GM12801 (cell line): ENCODE results near the gene PTTG1IP.

Experiments used
- CTCF ChIP-seq: IDR thresholded peaks from one replicate; pipeline ENCODE4 v1.5.1; 2011; ENCODE audit warnings: control low read depth; ENCODE audit not compliant: insufficient read length; ENCODE audit errors: extremely low read depth

The PTTG1IP gene

DNA sequence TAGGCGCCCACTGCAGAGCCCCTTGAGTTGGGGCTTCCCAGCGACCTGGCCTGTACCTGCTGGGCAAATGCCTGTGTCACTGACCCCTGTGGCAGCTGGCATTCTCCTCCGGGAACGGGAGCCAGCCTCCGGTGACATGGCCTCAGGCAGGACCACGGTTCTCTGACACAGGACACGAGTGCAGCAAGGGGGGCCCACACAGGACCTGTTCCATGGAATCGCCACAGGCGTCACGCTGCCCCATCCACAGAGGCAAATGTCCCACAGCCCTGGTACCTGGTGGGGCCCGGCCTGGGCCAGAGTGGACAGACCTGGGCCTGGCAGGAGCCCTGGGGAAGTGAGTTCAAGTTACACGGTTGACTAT lies 44.6 kb upstream of the PTTG1IP start:
- no peak for TF ChIP-seq CTCF

- TF ChIP-seq CTCF = no peak
Measured at GRCh38 chr21:44917446-44918106, 44.1 kb upstream of the PTTG1IP start.

- TF ChIP-seq CTCF = no peak
Measured at GRCh38 chr21:44916965-44917364, 43.5 kb upstream of the PTTG1IP start.

DNA sequence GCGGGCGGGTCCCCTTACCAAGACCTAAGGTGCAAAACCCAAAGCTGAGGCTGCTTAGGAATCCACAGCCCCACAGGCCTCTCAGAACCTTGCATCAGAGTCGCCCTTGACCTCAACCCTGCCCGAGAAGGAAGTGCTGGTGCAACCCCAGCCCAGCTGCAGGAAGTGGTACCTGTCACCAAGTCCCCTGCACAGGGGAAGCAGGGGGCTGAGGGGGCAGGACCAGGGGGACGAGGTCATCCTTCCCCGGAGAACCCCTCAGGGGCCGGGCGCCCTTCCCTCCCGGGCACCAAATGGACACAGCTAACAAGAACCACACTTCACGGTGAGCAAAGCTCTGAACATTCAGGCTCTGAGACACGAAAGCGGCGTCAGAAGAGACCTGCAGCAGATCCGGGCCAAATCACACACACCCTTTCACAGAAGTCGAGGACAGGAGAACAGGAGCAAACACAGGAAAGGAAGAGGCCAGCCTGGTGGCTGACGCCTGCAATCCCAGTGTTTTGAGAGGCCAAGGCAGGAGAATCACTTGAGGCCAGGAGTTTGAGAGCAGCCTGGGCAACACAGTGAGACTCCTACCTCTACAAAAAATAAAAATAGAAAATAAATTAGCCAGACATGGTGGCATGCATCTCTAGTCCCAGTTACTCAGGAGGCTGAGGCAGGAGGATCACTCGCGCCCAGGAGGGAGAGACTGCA lies 40.8 kb upstream of the PTTG1IP start:
- TF ChIP-seq CTCF = no peak

DNA sequence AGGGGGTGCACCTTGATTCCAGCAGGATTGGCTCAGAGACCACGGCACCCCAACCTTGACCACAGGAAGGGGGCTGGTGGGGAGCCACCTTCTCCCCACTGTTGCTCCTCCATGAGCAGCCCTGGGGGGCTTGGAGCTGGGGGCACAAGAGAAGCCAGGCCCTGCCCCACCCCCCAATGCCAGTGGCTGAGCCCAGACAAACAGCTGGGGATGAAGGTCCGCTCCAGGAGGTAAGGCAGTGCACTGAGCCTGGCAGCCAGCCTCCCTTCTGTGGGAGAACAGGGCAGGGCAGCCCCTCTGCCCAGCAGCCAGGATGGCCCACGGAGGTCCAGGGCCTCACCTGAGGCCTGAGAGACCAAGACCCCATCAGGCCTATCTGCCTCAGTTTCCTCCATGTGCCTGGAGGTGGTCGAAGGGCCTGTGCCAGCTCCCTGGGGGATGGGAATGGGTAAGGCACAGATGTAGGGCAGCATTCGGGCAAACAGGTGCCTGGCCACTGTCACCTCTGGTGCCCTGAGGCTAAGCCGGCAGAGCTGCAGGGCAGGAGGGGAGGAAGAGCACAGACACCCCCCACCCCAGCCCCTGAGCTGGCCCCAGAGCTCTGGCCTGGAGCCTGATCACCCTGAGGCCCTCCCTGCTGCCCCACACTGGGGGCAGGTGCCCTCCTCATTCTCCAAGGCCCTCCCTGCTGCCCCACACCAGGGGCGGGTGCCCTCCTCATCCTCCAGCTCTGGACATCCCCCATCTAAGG lies 40.1 kb upstream of the PTTG1IP start:
- no peak for TF ChIP-seq CTCF

DNA sequence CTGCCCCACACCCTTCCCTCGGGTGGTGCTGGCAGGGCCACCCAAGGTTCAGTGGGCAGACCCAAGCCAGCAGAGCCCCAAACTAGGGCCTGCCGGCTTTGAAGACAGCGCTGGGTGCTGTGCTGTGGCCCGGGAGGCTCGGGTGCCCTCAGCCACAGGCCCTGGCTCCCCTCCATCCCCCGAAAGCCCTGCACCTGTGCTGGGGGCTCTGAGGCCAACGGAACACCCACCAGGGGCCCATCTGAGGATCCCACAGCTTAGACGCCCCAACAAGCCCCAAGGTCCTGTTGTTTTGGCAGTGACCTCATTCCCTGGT lies 38.6 kb upstream of the PTTG1IP start:
- TF ChIP-seq CTCF = no peak

GRCh38 chr21:44911384-44912157 lies 38.1 kb upstream of the PTTG1IP start:
- TF ChIP-seq CTCF = no peak
